A549 (cell line): ENCODE data around the gene KHSRP. TPM values are rescaled to one million over a fixed set of nuclear protein-coding genes. Genes with fewer than 3 reads are reported as not detected.

ENCODE experiments used
- ATAC-seq, 2 experiments: fragments of 200-7000 bp in 1 of 2; fragments of >200 bp in 1 of 2; cut with Nextera tagmentation in 1 of 2; cut with Tn5 transposase in 1 of 2; 3 replicates each; pipeline versions ENCODE4 v1.8.0 to v1.9.1; 2018 to 2020; ENCODE audit warnings: mild to moderate bottlenecking in 1 of 2, moderate library complexity in 1 of 2
- CTCF ChIA-PET: fragments of 300-600 bp; sonication (Branson Sonifier 250); formaldehyde crosslinking; extraction: SDS; loops from one replicate; lab custom pipeline; 2021; ENCODE audit warnings: antibody characterized with exemption, inconsistent platforms; lab: Yijun Ruan, JAX
- POLR2A ChIA-PET: fragments of 350-600 bp; formaldehyde crosslinking; extraction: SDS; loops from one replicate; lab custom pipeline; 2021; ENCODE audit warnings: antibody characterized with exemption, inconsistent platforms; lab: Yijun Ruan, JAX
- DNase-seq, 2 experiments: peaks; one replicate each; pipeline versions ENCODE4 v3.0.0 to v3.0.0-alpha.2; 2011 to 2016; ENCODE audit warnings: low read depth in 1 of 2, low spot score in 1 of 2
- FAIRE-seq: peaks from 2 replicates; lab custom pipeline; 2011; peaks lifted over from hg19 to GRCh38; lab: Jason Lieb, UNC
- H3K27ac ChIP-seq, 2 experiments: fragments of >200 bp; sonication (Bioruptor Twin); formaldehyde crosslinking; 3 replicates each; pipeline ENCODE4 v1.5.1; 2016 to 2017
- H3K4me1 ChIP-seq: fragments of >200 bp; sonication (Bioruptor Twin); formaldehyde crosslinking; 3 replicates; pipeline ENCODE4 v1.6.1; 2016
- H3K4me2 ChIP-seq: fragments of >200 bp; sonication (Bioruptor Twin); formaldehyde crosslinking; 3 replicates; pipeline ENCODE4 v1.6.1; 2016
- H3K4me3 ChIP-seq: fragments of >200 bp; sonication (Bioruptor Twin); formaldehyde crosslinking; 3 replicates; pipeline ENCODE4 v1.5.1; 2016
- H3K9me3 ChIP-seq: fragments of >200 bp; sonication (Bioruptor Twin); formaldehyde crosslinking; 3 replicates; pipeline ENCODE4 v1.6.1; 2016
- BHLHE40 ChIP-seq: IDR thresholded peaks from 2 replicates; pipeline ENCODE4 v1.6.1; 2012; ENCODE audit warnings: low read depth, low read length, inconsistent platforms
- CBX2 ChIP-seq: fragments of 200-600 bp; sonication (generic); IDR thresholded peaks from 2 replicates; pipeline ENCODE4 v1.6.1; 2016; ENCODE audit warnings: low read depth, mild to moderate bottlenecking, borderline replicate concordance
- CTCF ChIP-seq: fragments of >200 bp; sonication (Bioruptor Twin); formaldehyde crosslinking; IDR thresholded peaks from 3 replicates; pipeline ENCODE4 v1.5.1; 2016
- EHF ChIP-seq: fragments of 250-450 bp; sonication (Bioruptor Pico); IDR thresholded peaks from 2 replicates; pipeline ENCODE4 v1.5.0; 2020; ENCODE audit warnings: mild to moderate bottlenecking
- EHMT2 ChIP-seq: fragments of 200-600 bp; sonication (generic); IDR thresholded peaks from 2 replicates; pipeline ENCODE4 v1.6.1; 2016; ENCODE audit warnings: antibody characterized with exemption, low read depth, mild to moderate bottlenecking, moderate library complexity
- ESRRA ChIP-seq: fragments of 150-350 bp; IDR thresholded peaks from 2 replicates; pipeline ENCODE4 v1.6.1; 2014; ENCODE audit warnings: mild to moderate bottlenecking, low read length, borderline replicate concordance
- FOSB ChIP-seq: fragments of 250-450 bp; sonication (Bioruptor Pico); IDR thresholded peaks from 2 replicates; pipeline ENCODE4 v1.5.0; 2020; ENCODE audit warnings: mild to moderate bottlenecking, moderate library complexity
- FOSL2 ChIP-seq, 2 experiments: fragments of 450-650 bp in 1 of 2; fragments of >200 bp in 1 of 2; sonication (Bioruptor Twin) in 1 of 2; formaldehyde crosslinking; IDR thresholded peaks; 2 replicates each; pipeline versions ENCODE4 v1.5.0 to v1.6.1; 2016 to 2020; ENCODE audit warnings: mild to moderate bottlenecking in 1 of 2, moderate library complexity in 1 of 2
- JUN ChIP-seq, 2 experiments: fragments of >200 bp; sonication (Bioruptor Twin); formaldehyde crosslinking; IDR thresholded peaks; 2 replicates in 1 of 2; 3 replicates in 1 of 2; pipeline ENCODE4 v1.6.1; 2016 to 2017
- JUNB ChIP-seq: fragments of >200 bp; sonication (Bioruptor Twin); formaldehyde crosslinking; IDR thresholded peaks from 2 replicates; pipeline ENCODE4 v1.6.1; 2016
- KDM1A ChIP-seq: fragments of 200-600 bp; sonication (generic); IDR thresholded peaks from 2 replicates; pipeline ENCODE4 v1.6.1; 2016; ENCODE audit warnings: low read depth, mild to moderate bottlenecking
- MAFK ChIP-seq: fragments of 450-650 bp; IDR thresholded peaks from 2 replicates; pipeline ENCODE4 v1.6.1; 2014; ENCODE audit not compliant: partially characterized antibody
- MAZ ChIP-seq: fragments of 150-350 bp; IDR thresholded peaks from 2 replicates; pipeline ENCODE4 v1.6.1; 2014; ENCODE audit warnings: antibody characterized with exemption, low read depth, low read length, borderline replicate concordance
- MYC ChIP-seq: IDR thresholded peaks from 2 replicates; pipeline ENCODE4 v1.6.1; 2012; ENCODE audit warnings: mild to moderate bottlenecking, inconsistent platforms, low read length, improper control_type of control experiment, borderline replicate concordance
- NFE2L2 ChIP-seq: fragments of 150-350 bp; conservative IDR thresholded peaks from 2 replicates; pipeline ENCODE4 v1.6.1; 2014; ENCODE audit warnings: low read length
- POLR2A ChIP-seq: IDR thresholded peaks from 2 replicates; pipeline ENCODE4 v1.6.1; 2012; ENCODE audit warnings: mild to moderate bottlenecking, low read length
- RAD21 ChIP-seq, 2 experiments: fragments of >200 bp in 1 of 2; sonication (Bioruptor Twin) in 1 of 2; formaldehyde crosslinking in 1 of 2; IDR thresholded peaks in 1 of 2; conservative IDR thresholded peaks in 1 of 2; 2 replicates in 1 of 2; 3 replicates in 1 of 2; pipeline ENCODE4 v1.6.1; 2012 to 2018; ENCODE audit warnings: inconsistent platforms in 1 of 2
- RCOR1 ChIP-seq: fragments of 150-350 bp; IDR thresholded peaks from 2 replicates; pipeline ENCODE4 v1.6.1; 2014; ENCODE audit warnings: antibody characterized with exemption, low read length, low read depth
- REST ChIP-seq: fragments of 200-600 bp; sonication (generic); IDR thresholded peaks from 2 replicates; pipeline ENCODE4 v1.6.1; 2016; ENCODE audit warnings: antibody characterized with exemption, mild to moderate bottlenecking, moderate library complexity
- RFX5 ChIP-seq: fragments of 450-650 bp; IDR thresholded peaks from 2 replicates; pipeline ENCODE4 v1.7.1; 2014; ENCODE audit warnings: antibody characterized with exemption, mild to moderate bottlenecking, moderate library complexity
- RNF2 ChIP-seq: fragments of 200-600 bp; sonication (generic); IDR thresholded peaks from 2 replicates; pipeline ENCODE4 v1.6.1; 2016; ENCODE audit warnings: low read depth, mild to moderate bottlenecking, antibody characterized with exemption, moderate library complexity, borderline replicate concordance
- WGBS: methylation state at CpG from one replicate; pipeline ENCODE4 v1.1.6; 2017; ENCODE audit errors: missing lambda C conversion rate; 5-methylcytosine and 5-hydroxymethylcytosine counted together
- polyA plus RNA-seq, 4 experiments: library from polyadenylated mRNA; depleted of rRNA in 3 of 4; stranded (reverse); fragments of >200 nt; fragmentation: RNase III in 1 of 4; extraction: RNeasy Plus Mini Kit Qiagen cat#74134 plus additional on column Dnase treatment in 1 of 4; gene quantifications; 2 replicates in 3 of 4; 3 replicates in 1 of 4; pipeline ENCODE4 v1.2.3, GENCODE V29; 2011 to 2017
- TF ChIP-seq, protein P1 (sequence below): fragments of 250-450 bp; sonication (Bioruptor Pico); IDR thresholded peaks from 2 replicates; pipeline ENCODE4 v1.5.0; 2021; ENCODE audit warnings: mild to moderate bottlenecking, moderate library complexity, borderline replicate concordance
- TF ChIP-seq, protein P2 (sequence below): IDR thresholded peaks from 2 replicates; pipeline ENCODE4 v1.6.1; 2012

Gene KHSRP
- polyA plus RNA-seq, 2 of the 4 experiments (the other 2 are of a cell fraction) = 54.3 to 192 TPM

DNA sequence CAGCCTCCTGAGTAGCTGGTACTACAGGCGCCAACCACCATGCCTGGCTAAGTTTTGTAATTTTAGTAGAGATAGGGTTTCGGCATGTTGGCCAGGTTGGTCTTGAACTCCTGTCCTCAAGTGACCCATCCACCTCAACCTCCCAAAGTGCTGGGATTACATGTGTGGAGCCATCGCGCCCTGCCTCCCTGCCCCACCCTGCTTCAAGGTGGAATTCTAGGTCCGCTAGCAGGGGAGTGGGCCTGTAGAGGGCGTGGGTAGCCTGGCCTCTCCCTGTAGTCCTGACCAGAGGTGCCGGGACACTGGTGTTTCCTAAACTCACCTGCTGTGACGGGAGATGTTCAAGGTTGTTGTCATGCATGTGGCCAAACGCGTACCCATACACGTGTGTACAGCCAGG, 8.6 kb upstream of the KHSRP start:
- CTCF ChIA-PET = no interaction called here
- 96% methylated on average over 4 of the region's 11 CpGs for WGBS
- no peak for ATAC-seq

DNA sequence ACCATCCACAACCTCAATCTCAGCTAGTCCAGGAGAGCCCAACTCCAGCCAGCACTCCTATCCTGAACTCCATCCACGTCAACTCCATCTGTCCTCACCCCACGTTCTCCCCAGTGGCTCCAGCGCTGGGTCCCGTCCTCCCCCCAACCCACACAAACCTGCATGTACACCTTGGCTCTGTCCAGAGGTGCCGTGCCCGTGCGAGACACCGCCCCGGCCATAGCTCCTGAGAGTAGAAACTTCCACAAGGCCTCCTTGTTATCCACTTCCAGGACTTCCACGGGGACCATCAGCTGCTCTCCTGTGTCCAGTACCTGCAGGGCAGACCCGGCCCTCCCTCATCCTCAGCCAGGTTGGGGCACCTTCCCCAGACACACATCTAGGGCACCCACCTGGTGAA, 7.3 kb upstream of the KHSRP start:
- ChIA-PET POLR2A (no interaction called here), CTCF (interaction anchor here (1.4 kb wide), 1 partner anchor 73 kb away, joined by 3 read pairs; no protein-coding TSS in a partner anchor)
- Histone ChIP-seq H3K4me3 (no peak overlapping the region), H3K9me3 (no peaks in the 10 kb centered on the region), H3K4me1 (no peaks in the 10 kb centered on the region), H3K27ac (no peak overlapping the region), H3K4me2 (no peak overlapping the region)
- FAIRE-seq = no peak
- TF ChIP-seq EHF (no peak), RNF2 (no peak), RAD21 (conservative IDR thresholded peaks at IDR 0.05 in 1 of 2, IDR thresholded peaks at IDR 0.05 in 1 of 2) (no peak), MAZ (no peak), MAFK (no peak), NFE2L2 (no peak), ESRRA (no peak), RCOR1 (no peak)
- TF ChIP-seq, protein P1, sequence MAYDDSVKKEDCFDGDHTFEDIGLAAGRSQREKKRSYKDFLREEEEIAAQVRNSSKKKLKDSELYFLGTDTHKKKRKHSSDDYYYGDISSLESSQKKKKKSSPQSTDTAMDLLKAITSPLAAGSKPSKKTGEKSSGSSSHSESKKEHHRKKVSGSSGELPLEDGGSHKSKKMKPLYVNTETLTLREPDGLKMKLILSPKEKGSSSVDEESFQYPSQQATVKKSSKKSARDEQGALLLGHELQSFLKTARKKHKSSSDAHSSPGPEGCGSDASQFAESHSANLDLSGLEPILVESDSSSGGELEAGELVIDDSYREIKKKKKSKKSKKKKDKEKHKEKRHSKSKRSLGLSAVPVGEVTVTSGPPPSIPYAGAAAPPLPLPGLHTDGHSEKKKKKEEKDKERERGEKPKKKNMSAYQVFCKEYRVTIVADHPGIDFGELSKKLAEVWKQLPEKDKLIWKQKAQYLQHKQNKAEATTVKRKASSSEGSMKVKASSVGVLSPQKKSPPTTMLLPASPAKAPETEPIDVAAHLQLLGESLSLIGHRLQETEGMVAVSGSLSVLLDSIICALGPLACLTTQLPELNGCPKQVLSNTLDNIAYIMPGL = no peak
- no peak for DNase-seq
- WGBS = 69% methylated on average over 6 of the region's 11 CpGs
- no peak; a peak in 1 of 6 replicates for ATAC-seq

More for the DNA sequence above, 8.6 kb upstream of the KHSRP start:
- no peak for TF ChIP-seq POLR2A
- TF ChIP-seq EHMT2 = no peak
- no peak for TF ChIP-seq RFX5
- no peak for TF ChIP-seq JUN (IDR thresholded peaks at IDR 0.05)
- no peak for TF ChIP-seq KDM1A
- TF ChIP-seq, protein P2, sequence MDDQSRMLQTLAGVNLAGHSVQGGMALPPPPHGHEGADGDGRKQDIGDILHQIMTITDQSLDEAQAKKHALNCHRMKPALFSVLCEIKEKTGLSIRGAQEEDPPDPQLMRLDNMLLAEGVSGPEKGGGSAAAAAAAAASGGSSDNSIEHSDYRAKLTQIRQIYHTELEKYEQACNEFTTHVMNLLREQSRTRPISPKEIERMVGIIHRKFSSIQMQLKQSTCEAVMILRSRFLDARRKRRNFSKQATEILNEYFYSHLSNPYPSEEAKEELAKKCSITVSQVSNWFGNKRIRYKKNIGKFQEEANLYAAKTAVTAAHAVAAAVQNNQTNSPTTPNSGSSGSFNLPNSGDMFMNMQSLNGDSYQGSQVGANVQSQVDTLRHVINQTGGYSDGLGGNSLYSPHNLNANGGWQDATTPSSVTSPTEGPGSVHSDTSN = no peak
- POLR2A ChIA-PET = no interaction called here
- Histone ChIP-seq H3K4me2 (no peak overlapping the region), H3K27ac (no peak overlapping the region), H3K9me3 (no peaks in the 10 kb centered on the region), H3K4me3 (no peak overlapping the region), H3K4me1 (no peaks in the 10 kb centered on the region)
- DNase-seq (no peak), FAIRE-seq (no peak)

DNA sequence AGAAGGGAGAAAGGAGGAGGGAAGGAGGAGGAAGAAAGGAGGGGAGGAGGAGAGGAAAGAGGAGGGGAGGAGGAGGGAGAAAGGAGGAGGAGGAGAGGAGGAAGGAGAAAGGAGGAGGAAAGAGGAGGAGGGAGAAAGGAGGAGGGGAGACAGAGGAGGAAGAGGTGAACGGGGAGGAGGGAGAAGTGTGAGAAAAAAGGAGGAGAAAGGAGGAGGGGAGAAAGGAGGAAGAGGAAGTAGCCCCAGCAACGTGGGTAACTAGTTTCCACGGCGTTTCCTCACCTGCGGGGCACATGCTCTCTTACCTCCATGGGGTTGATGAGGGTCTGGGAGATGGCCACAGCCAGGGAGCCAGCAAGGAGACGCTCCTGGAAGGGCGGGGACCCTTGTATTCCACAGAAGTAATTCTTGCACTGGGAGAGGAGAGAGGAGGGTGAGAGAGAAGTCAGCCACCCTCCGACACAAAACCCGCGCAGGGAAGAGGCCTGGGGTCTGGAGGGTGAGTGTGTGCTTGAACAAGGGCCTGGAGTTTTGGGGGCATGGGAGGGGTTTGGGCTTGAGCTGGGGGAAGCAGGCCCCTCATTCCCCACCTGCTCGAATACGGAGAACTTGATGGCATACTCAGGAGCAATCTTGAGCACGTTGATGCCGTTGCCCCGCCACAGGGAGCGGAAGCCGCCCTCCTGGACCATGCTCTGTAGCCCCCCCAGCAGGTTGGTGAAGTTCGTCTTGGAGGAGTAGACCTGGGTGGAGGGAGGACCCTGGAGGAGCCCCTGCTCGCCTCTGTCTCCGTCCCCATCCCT, 5.0 kb upstream of the KHSRP start:
- ChIA-PET POLR2A (no interaction called here), CTCF (no interaction called here)
- FAIRE-seq (no peak), ATAC-seq (no peak), DNase-seq (no peak)
- Histone ChIP-seq H3K4me1 (no peaks in the 10 kb centered on the region), H3K27ac (no peak overlapping the region), H3K4me2 (no peak overlapping the region), H3K9me3 (no peaks in the 10 kb centered on the region), H3K4me3 (no peak overlapping the region)
- WGBS = 67% methylated on average over 18 of the region's 20 CpGs
- TF ChIP-seq BHLHE40 (no peak), REST (no peak), MYC (no peak), FOSB (CRISPR knock-in tag) (no peak), RFX5 (no peak), CBX2 (no peak), RNF2 (no peak), MAFK (no peak), FOSL2 (IDR thresholded peaks at IDR 0.05) (no peak), FOSL2 (CRISPR knock-in tag; IDR thresholded peaks at IDR 0.05) (no peak), JUNB (no peak), MAZ (no peak), CTCF (no peak)
- TF ChIP-seq, protein P2 = no peak
